NCI-H146 treated with DMSO at 0.1 percent for 48 hours (cell line): ENCODE data around the gene CHD2.
"Not testable (repeated sequence)": the region's sequence is repeated elsewhere in the genome, so short reads cannot be mapped to it uniquely, and the experiment has no call there.

Source experiments
- DNase-seq: peaks from one replicate; lab custom pipeline; 2025; ENCODE audit not compliant: unreplicated experiment; lab: John Stamatoyannopoulos, UW

The CHD2 gene

DNA sequence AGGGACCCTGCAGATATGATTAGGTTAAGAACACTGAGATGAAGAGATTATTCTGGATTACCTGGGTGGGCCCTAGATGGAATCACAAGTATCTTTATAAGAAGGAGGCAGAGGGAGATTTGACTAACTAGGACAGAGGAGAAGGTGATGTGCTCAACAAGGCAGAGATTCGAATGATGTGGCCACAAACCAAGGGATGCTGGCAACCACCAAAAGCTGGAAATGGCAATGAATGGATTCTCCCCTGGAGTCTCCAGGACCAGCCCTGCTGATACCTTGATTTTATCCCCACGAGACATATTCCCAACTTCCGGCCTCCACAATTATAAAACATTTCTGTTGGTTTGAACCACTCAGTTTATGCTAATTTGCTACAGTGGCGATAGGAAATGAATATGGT is 146.0 kb downstream of the CHD2 start:
- DNase-seq = no peak

DNA sequence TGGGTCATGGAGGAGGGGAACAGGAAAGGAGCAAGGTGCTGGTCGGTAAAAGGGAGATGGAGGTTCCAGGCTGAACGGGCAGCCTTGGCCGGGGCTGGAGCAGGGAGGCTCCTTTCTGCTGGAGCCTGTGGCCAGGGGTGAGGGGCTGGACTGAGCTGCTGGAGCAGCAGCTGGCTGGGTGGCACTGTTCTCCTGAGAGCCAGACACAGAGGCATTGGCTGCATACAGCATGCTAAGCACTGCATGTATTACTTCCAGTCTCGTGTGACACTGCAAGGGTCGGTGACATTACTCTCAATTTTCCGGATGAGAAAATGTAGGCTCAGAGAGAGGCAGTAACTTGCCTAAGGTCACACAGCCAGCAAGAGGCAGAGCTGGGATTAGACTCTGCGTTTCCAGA is 146.6 kb downstream of the CHD2 start:
- no peak for DNase-seq

DNA sequence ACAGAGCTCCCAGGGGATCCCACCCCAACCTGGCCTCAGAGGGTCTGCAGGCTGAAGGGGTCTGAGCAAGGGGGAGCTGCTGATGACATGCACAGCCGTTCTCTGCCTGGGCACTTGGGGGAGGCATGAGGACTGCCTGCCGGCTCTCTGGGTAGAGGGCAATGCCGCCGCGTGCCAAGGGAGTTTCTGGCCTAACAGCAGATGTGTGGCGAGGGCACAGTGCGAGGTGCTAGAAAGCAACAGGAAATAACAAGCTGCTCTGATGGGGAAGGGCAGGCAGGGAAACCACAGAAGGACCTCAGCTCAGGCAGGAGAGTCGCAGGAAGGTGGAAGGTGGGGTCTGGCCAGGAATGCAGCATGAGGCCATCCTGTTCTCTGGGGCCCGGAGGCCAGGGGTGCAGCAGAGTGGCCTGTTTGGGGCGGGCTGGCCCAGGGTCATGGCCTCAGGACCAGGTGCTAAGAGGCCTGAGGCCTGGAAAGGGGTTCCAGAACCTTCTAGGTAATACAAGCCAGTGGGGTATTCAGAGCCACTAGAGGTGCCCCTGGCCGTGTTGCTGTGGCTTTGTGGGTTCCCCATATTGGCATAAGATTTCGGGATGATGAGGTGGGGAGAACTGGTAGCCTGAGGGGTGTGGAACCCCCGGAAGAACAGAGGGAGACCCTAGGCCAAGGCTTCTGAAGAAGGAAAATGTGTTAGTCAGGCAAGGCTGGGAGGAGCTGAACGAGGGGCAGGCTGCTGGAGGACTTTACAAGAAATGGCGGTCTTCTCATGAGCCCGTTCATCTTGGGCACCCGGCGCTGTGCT is 147.7 kb downstream of the CHD2 start:
- DNase-seq = no peak

DNA sequence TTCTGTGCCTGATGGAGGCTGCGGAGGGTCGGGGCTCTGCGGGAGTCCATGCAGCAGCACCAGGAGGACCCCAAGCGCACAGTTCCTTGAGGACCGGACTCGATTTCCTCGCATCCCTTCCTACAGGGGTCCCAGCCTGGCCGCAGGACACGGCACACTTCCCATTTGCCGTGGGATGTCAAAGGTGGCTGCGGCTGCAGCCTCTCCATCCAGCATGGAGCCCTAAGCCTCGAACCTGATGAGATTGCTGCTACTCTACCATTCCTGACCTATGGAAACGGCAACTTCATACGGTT is 148.2 kb downstream of the CHD2 start:
- no peak for DNase-seq

DNA sequence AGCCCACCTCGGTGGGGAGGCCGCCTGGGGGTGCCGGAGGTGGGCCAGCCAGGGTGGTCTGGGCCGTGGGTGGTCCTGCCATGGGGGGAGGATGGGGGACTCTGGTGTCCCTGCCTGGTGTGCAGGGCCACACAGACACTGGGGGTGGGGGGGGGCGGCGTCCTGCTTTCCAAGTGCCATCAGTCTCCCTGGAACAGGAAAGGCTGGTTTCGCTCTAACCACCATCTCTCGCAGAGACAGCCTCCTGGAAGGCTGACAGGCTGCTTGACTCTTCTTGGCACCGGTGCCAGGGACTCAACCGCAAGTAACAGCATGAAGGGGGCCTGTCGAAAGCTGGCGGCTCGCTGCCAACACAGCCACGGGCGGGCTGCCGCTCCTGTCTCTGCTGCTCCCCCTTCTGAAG is 148.6 kb downstream of the CHD2 start:
- DNase-seq = no peak

DNA sequence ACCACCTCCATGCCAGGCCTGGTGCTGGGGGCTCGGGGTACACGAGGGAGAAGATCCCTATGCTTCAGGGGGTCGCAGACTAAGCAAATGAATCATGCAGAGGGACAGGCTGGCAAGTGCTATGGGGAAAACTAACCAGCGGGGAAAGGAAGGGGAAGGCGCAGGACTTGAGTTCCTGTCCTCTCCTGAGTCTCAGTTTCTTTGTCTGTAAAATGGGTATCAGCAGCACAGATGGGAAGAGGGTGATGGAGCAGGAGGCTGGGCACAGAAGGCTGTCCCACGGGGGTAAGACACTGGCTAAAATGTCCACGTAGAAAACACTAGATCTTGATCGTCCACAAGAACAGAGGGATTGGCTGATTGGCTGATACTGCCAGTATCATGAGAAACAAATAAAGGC is 149.1 kb downstream of the CHD2 start:
- DNase-seq = no peak

DNA sequence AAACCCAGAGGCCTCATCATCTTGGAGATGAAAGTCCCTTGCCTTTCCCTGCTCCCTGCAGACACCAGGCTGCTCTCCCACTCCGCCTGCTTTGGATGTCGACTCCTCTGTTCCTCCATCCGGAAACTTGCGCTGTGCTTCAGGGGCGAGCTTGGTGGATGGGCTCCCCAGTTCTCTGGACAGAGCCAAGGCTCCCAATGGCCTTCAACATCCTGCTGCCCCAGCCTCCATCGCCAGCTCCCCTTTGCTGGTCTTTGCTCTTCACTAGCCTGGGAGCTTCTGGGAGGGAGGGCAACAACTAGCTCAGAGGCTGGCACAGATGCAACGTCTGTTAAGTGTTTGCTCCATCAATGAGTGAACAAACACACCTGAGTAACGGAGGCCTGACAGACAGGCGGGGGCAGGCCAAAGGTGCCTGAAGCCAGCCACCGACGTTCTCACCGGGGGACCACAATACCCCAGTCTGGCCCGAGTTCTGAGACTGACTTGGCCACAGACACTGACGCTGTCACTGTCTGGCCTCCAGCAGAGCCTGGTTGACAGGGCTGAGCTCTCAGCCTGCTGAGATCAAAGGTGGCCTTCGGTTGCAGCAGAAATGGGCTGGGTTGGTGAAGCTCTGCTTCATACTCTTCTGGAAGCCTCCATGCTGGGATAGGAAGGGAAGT is 149.9 kb downstream of the CHD2 start:
- no peak for DNase-seq

DNA sequence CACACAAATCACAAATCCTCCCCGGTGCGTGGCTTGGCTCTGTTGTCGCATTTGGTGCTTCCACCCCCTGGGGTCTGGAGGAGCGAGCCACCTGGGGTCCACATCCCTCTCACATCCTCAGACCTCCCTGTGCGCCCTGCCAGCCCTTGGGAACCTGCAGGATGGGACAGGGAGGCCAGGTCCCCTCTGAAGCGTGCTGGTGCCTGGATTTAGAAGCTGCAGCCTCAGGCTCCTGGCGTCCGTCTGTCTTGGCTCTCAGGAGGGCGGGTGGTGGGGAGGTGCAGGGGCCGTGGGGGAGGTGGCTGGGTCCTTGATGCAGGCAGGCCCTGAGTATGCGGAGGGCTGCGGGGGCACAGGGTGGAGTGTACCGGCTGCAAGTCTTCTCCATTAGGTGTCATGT is 150.5 kb downstream of the CHD2 start:
- no peak for DNase-seq

DNA sequence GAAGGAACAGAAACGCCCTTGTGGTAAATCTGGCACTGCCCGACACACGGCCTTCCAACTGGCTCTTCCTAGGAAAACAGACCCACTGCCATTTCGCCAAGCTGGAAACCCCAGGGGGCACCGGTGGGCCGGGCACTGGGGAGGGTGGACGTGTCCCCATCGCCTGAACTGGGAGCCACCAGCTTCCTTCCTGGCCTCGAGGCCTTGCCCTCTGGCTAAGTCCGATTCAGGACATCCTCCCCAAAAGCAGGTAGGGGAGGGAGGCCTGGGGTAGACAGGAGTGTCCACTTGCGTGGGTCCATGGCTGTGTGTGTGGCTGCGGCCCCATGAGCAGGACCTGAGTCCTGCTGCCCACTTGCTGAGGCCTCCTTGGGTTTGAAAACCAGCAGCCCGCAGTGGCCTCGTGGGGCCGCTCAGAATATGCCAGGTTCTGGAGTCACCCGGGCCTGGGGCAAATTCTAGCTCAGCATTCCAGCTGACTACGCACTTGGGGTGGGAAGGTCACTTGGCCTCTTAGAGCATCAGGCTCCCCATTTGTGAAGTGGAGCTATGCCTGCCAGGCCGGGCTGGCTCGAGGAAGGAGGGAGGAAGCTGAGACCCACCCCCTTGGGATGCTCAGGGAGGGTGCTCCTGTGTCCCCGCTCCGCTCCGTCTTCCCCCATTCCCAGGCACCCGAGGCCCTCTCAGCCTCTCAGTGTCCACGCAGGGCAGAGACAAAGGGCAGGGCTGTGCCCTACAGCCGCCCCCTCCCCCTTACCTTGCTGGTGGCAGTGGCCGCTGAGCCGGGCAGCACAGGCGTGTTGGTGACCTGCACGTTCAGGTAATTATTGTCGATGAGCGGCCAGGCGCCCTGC is 151.3 kb downstream of the CHD2 start:
- DNase-seq = no peak

DNA sequence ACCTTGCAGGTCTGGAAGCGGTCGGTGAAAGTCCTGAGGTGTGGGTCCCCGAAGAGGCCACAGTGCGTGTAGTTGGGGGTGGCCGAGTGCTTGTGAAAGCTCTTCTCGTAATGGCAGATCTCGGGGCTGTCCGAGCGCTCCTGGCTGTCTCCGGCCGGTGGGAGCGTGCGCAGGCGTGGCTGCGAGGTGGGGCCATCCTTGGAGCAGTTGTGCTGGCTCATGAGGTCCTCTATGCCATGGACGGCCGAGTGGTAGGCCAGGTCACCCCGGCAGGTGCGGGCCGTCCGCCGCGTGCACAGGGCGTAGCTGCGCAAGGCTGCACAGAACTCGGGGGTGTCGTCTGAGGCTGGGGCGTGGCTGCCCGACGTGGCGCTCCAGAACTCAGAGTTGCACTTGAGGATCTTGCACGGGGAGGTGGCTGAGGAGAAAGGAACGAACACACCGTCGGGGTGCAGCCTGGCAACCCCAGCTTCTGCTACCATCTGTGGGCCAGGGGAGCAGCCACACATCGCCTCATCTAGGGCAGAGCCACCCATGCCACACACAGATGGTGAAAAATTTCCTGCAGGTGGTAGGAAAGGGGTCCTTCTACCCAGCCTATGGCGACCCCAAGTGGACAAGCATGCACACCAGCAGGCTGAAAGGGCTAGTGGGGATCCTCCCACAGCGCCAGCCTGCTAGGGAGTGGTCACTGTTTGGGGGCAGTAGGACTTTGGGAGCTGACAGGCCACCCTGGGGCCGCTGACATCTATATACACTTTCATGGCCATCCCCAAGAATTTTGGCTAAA is 152.2 kb downstream of the CHD2 start:
- DNase-seq = no peak

DNA sequence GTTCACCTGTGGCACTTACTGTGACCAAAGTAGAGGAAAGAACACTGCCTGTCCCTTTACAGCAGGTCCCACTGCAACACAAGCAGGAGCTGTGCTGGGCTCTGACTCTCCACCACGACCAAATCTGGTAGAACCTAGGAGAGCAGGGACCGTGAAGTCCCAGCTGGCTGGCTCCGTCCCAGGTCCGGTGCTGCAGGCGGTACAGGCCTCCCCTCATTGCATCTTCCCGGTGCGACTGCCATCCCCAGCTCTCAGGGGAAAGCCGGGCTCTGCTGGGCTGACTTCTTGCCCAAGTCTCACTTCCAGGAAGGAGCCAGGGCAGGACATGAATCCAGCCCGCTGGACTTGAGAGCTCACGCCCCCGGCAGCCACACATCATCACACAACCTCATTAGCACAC is 155.1 kb downstream of the CHD2 start:
- no peak for DNase-seq

DNA sequence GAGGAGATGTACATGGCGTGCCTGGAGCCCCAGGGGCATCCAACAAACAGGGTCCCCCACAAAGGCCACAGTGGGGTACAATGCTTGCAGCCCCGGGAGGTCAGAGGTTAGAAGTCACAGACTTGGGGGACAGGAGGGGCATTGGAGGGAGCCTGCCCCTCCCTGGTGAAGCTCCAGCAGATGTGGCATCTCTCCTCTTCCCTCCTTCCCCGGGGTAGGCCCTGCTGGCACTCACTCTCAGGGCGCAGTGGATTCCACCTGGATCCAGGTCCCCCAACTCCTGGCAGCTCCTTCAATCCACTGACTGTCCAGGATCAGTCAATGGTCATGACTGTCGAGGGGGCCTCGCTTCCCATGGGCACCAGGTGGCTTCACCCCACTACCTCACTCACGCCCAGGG is 156.7 kb downstream of the CHD2 start:
- DNase-seq = no peak

DNA sequence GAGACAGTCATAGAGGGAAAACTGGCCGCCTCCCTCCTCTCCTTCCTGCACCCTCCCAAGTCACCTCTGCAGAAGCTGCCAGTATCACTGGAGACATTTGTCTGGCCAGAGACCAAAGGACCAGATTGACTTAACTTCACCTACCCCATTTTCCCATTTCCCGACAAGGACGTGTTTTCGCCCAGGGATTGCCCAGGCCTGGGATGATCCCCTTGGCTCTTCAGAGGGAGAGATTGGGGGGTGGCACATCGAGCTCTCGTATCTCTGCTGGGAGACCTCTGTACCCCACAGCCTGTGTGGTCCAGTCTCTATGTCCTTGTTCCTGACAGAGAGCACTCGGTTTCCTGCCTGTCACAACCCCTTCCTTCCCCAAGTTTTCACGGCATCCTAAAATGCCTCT is 157.5 kb downstream of the CHD2 start:
- no peak for DNase-seq

DNA sequence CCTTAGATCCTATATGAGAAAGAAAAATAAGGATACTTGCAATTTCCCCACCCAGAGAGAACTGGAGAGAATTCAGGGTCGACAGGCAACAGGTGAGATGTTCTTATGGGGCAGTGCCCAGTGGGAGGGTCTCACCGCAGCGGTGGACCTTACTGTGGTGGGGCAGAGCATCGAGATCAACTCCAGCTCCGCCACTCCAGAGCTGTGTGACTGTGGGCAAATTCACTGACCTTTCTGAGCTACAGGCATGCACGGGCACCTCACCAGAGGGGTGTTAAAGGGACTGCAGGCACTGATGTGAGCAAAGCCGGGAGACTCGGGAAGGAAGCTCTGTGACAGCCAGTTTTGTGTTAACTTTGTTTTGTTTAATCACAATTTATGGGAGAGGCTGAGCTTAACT is 158.0 kb downstream of the CHD2 start:
- no peak for DNase-seq

DNA sequence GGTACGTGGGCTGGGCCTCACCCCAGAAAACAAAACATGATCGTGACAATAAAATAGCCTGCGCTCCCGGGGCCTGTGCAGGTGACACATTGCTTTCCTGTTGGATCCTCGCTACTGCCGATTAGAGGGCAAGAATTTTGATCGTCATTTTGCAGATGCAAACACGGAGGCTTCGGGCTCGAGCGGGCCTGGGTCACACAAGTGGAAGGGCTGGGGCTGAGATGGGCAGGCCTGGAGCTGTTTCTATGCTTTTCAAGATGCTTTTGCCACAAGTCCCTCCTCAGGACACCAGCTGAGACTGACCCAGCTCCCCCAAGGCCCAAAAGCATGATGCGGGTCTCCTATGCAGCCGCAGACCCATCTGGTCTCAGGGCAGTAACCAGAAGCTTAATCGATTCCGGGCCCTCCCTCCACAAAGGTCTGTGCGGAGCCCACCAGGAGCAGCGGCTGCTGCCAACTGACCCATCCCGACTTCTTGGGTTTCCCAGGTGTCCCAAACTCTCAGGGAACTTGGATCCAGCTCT is 158.8 kb downstream of the CHD2 start:
- DNase-seq = no peak

DNA sequence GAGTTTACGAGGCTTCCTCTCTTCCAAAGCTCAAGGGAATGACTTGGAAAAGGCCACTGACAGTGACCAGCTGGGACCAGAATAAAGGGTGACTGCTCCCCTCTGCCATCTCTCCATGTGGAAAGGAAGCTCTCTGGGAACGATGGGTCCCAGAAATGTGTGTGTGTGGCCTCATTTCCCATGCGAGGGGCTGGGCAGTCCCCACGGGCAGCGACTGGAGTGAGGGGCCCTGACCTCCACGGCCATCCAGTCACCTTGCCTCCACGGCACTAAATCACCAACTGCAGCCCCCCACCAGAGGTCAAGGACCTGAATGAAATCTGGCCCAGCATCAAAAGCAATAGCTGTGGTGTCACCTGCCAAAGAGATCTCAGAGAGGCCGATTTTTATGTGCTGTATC is 159.3 kb downstream of the CHD2 start:
- DNase-seq = no peak

DNA sequence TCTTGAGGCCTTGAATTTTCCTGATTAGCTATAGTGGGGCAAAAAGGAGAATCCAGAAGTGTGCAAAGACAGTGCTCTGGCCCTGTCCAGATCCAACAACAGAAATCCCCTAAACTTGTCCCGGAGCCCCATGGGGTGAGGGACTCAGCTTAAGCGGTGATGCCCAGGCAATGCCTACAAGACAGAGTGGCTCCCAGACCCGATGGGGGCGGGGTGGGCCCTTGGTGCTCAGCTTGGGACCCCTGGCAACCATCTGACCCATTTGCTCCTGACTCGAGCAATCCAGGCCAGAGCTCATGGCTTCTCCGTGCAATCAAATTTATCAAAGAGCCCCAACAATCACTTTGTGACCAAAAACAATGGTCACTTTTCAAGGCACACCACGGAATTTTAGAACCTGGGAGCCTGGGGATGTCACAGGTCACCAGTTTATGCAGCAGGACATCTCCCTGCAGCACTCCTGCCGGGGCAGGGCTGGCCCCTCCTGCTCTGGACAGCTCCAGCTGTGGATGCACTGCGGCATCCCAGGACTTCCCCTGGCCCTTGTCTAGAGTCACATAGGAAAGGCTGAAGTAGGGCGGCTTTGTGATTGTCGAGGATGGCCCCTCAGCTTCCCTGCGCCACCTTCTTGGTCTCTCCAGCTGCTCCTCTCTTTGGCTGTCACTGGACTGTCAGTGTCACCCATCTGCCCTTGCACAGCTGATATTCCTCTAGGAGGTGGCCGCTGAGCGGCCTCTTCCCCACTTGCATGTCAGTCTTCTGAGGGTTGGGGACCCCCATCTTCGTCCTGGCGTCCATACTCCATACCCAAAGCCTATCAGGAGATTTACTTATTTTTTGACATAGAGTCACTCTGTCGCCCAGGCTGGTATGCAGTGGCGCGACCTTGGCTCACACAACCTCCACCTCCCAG is 160.5 kb downstream of the CHD2 start:
- no peak for DNase-seq

DNA sequence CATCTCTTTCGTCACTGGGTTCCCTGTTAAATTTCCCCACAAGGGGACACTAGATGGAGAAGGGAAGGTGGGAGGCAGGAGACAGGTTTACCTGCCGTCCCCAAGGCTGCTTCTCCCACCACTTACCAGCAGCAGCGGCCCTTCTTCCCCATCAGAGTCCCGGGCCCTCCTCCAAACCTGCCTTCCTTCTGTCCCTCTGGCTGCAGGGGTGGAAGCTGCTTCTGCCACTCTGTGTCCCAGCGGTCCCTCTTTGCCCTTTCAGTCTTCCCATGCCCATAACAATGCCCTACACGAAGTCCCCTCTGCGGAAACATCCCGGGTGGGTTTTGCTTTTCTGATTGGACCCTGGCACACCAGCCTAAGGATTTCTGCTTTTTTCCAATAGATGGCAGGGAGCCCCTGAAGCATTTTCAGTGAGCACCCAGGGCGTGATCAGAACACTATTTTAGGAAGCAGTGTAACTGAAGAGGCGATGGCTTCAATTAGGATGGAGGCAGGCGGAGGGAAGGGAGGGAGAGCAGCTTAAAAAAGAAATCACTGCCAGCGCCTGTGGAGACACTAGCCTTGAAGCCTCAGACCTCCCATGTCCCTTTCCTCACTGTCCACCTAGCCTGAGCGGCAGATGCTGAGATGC is 162.6 kb downstream of the CHD2 start:
- not testable (repeated sequence) for DNase-seq

DNA sequence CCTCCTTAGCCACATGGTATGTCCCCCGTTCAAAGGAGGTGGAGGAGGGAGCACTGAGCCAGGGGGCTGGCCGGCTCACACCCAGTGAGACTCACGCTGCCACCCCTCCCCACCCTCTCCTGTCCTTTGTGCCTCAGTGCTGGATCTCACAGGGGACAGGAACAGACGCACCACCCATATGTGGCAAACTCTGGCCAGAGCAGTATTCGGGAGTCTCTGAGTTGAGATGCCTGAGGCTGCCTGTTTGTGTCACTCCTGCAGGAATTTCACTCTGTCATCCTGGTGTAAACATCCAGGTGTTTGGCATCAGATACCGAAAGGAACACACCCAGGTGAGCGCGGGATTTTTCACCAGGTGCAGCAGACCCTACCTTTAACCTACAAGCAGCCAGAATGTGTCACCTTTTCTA is 163.1 kb downstream of the CHD2 start:
- no peak for DNase-seq
